ENCODE results near the gene POLR1A. TPM values are rescaled to one million over a fixed set of nuclear protein-coding genes. Genes with fewer than 3 reads are reported as not detected.

POLR1A gene
- total RNA-seq, 1 experiment from 2014 or later: 62.7 TPM

DNA sequence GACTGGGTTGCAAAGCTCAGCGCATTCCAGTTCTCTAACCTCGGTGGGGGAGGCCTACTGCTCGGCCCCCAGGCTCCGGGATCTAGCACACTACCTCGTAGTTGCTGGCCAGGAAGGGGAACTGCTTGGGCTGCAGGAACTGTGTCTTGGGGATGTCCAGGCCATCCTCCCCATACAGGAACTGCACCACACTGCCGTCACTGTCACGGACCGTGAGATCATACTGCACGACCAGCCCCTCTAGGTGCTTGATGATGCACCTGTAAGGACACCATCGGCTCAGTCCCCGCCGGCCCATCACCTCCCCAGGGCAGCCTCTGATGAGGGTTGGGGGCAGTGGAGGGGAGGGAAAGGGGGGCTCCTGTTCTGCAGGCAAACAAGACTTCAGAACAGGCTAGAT, 61.6 kb downstream of the POLR1A start:
- no peak overlapping the region for H2BK12ac ChIP-seq (ENCODE audit: insufficient read length, low read depth, low read length)
- no peak overlapping the region for H3K56ac ChIP-seq (ENCODE audit: insufficient read length, low read depth, low read length)
- H4K8ac ChIP-seq (replicated peaks; ENCODE audit: insufficient read length, low read depth, low read length): no peak overlapping the region
- H3K27me3 ChIP-seq (ENCODE audit: insufficient read depth, low read length): no peaks in the 10 kb centered on the region
- H4K91ac ChIP-seq (ENCODE audit: insufficient read length, low read depth, low read length): no peak overlapping the region
- Mint-ChIP-seq H3K9me3 (no peaks in the 10 kb centered on the region), H3K4me1 (no peaks in the 10 kb centered on the region), H3K4me3 (no peak overlapping the region), H3K27ac (no peak overlapping the region; a peak in 1 of 7 replicates), H3K27me3 (ENCODE audit: low read depth) (no peaks in the 10 kb centered on the region), H3K36me3 (ENCODE audit: insufficient read depth in 1 of 3, low read depth in 3 of 3) (peaks cover 49 to 92% (median 77%) of the 10 kb centered on the region in 3 experiments)
- no peaks in the 10 kb centered on the region for H3K23me2 ChIP-seq (ENCODE audit: insufficient read length, low read depth, low read length, poor library complexity, severe bottlenecking)
- H4K20me1 ChIP-seq (ENCODE audit: control insufficient read depth, insufficient read depth, insufficient read length): no peaks in the 10 kb centered on the region
- H3K23ac ChIP-seq (ENCODE audit: insufficient read length, low read depth, low read length): no peak overlapping the region
- H3K18ac ChIP-seq (ENCODE audit: insufficient read length, low read depth, low read length): no peak overlapping the region
- no peaks in the 10 kb centered on the region for H3K4me1 ChIP-seq (ENCODE audit: insufficient read depth, low read length)
- no peak overlapping the region for H3T11ph ChIP-seq (ENCODE audit: low read length)
- H2AFZ ChIP-seq (ENCODE audit: low read length): no peak overlapping the region
- H4K5ac ChIP-seq (ENCODE audit: insufficient read length, low read depth, low read length): no peak overlapping the region
- H2BK15ac ChIP-seq (ENCODE audit: low read depth, low read length): no peak overlapping the region
- H2BK20ac ChIP-seq (ENCODE audit: low read depth, low read length, poor library complexity, severe bottlenecking): no peak overlapping the region
- no peak overlapping the region for H3K27ac ChIP-seq (ENCODE audit: insufficient read length, low read depth, low read length)
- no peak overlapping the region for H3K14ac ChIP-seq (ENCODE audit: insufficient read depth, low read length)
- H2AK5ac ChIP-seq (ENCODE audit: insufficient read length, low read length): no peak overlapping the region
- H3K9me3 ChIP-seq (ENCODE audit: control insufficient read depth, low read depth, low read length): no peaks in the 10 kb centered on the region
- TF ChIP-seq, protein P1, sequence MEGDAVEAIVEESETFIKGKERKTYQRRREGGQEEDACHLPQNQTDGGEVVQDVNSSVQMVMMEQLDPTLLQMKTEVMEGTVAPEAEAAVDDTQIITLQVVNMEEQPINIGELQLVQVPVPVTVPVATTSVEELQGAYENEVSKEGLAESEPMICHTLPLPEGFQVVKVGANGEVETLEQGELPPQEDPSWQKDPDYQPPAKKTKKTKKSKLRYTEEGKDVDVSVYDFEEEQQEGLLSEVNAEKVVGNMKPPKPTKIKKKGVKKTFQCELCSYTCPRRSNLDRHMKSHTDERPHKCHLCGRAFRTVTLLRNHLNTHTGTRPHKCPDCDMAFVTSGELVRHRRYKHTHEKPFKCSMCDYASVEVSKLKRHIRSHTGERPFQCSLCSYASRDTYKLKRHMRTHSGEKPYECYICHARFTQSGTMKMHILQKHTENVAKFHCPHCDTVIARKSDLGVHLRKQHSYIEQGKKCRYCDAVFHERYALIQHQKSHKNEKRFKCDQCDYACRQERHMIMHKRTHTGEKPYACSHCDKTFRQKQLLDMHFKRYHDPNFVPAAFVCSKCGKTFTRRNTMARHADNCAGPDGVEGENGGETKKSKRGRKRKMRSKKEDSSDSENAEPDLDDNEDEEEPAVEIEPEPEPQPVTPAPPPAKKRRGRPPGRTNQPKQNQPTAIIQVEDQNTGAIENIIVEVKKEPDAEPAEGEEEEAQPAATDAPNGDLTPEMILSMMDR (conservative IDR thresholded peaks at IDR 0.05): no peak
- H3K79me1 ChIP-seq (ENCODE audit: insufficient read depth, low read depth, low read length, poor library complexity, severe bottlenecking): no peaks in the 10 kb centered on the region
- WGBS (ENCODE audit: extremely low coverage, insufficient read length, low lambda C conversion rate): no CpG with 5 or more reads among the region's 12 CpGs
- H2BK120ac ChIP-seq (ENCODE audit: low read depth, low read length, poor library complexity, severe bottlenecking): no peak overlapping the region
- peak; percentile 5 for DNase-seq
- no peak overlapping the region for H3K9ac ChIP-seq (ENCODE audit: extremely low read depth, insufficient read length, low read length)
- no peak overlapping the region for H2BK5ac ChIP-seq (ENCODE audit: insufficient read length, low read length)
- H3K4ac ChIP-seq (ENCODE audit: low read depth, low read length): no peak overlapping the region
- H3K79me2 ChIP-seq (ENCODE audit: insufficient read depth, low read length): no peaks in the 10 kb centered on the region
- no peak overlapping the region for H3K4me2 ChIP-seq (ENCODE audit: insufficient read depth, insufficient read length, low read length)
